Glutamatergic neuron (in vitro differentiated cells): ENCODE results near the gene MICAL3. TPM values are rescaled to one million over a fixed set of nuclear protein-coding genes. Genes with fewer than 3 reads are reported as not detected.
"Not testable (repeated sequence)": the region's sequence is repeated elsewhere in the genome, so short reads cannot be mapped to it uniquely, and the experiment has no call there.

Source experiments
- DNase-seq: peaks from one replicate; pipeline ENCODE4 v3.0.0; 2022
- H3K27ac Mint-ChIP-seq: one replicate; pipeline ENCODE4 v1.8.0; 2020; ENCODE audit warnings: mild to moderate bottlenecking, mixed read lengths, inconsistent platforms; ENCODE audit not compliant: unreplicated experiment
- H3K27me3 Mint-ChIP-seq: one replicate; pipeline ENCODE4 v1.8.0; 2020; ENCODE audit warnings: mild to moderate bottlenecking, moderate library complexity, mixed read lengths, inconsistent platforms; ENCODE audit not compliant: unreplicated experiment
- H3K36me3 Mint-ChIP-seq: one replicate; pipeline ENCODE4 v1.8.0; 2020; ENCODE audit warnings: mild to moderate bottlenecking, mixed read lengths, inconsistent platforms; ENCODE audit not compliant: unreplicated experiment
- H3K4me1 Mint-ChIP-seq: one replicate; pipeline ENCODE4 v1.8.0; 2020; ENCODE audit warnings: mild to moderate bottlenecking, low read depth, mixed read lengths, inconsistent platforms; ENCODE audit not compliant: unreplicated experiment
- H3K4me3 Mint-ChIP-seq: one replicate; pipeline ENCODE4 v1.8.0; 2020; ENCODE audit warnings: mild to moderate bottlenecking, mixed read lengths, inconsistent platforms; ENCODE audit not compliant: unreplicated experiment
- H3K9me3 Mint-ChIP-seq: one replicate; pipeline ENCODE4 v1.8.0; 2020; ENCODE audit warnings: mild to moderate bottlenecking, moderate library complexity, mixed read lengths, inconsistent platforms; ENCODE audit not compliant: unreplicated experiment
- CTCF ChIP-seq: fragments of 200-600 bp; sonication (generic); IDR thresholded peaks from one replicate; pipeline ENCODE4 v1.5.0; 2021; ENCODE audit not compliant: partially characterized antibody, unreplicated experiment
- total RNA-seq: library from RNA; stranded (reverse); fragmentation: NEBNext Ultra II Directional; extraction: Animal tissue kit (Norgen Biotek cat#: 25700); gene quantifications from one replicate; pipeline ENCODE4 v1.2.1, GENCODE V29; 2021; ENCODE audit not compliant: unreplicated experiment

MICAL3 gene
- total RNA-seq, 1 donor from 2014 or later, result 132 TPM

GRCh38 chr22:18067548-18068341 is 43.4 kb upstream of the MICAL3 start:
- H3K9me3 Mint-ChIP-seq, result peaks cover 6% of the 10 kb centered on the region
- H3K4me3 Mint-ChIP-seq, result no peak overlapping the region
- H3K4me1 Mint-ChIP-seq, result peaks cover 2% of the 10 kb centered on the region
- DNase-seq, result no peak
- no peak for TF ChIP-seq CTCF
- H3K27me3 Mint-ChIP-seq, result peaks cover 9% of the 10 kb centered on the region
- H3K36me3 Mint-ChIP-seq, result peaks cover 5% of the 10 kb centered on the region
- H3K27ac Mint-ChIP-seq, result no peak overlapping the region

- H3K27ac Mint-ChIP-seq, result no peak overlapping the region
- DNase-seq, result no peak
- peaks cover 9% of the 10 kb centered on the region for H3K27me3 Mint-ChIP-seq
- peaks cover 2% of the 10 kb centered on the region for H3K4me1 Mint-ChIP-seq
- H3K9me3 Mint-ChIP-seq, result peaks cover 6% of the 10 kb centered on the region
- H3K4me3 Mint-ChIP-seq, result no peak overlapping the region
- H3K36me3 Mint-ChIP-seq, result peaks cover 5% of the 10 kb centered on the region
- TF ChIP-seq CTCF, result no peak
Measured at GRCh38 chr22:18067121-18067520, 42.8 kb upstream of the MICAL3 start.

GRCh38 chr22:18066181-18066859 is 42.0 kb upstream of the MICAL3 start:
- Mint-ChIP-seq H3K27me3 (peaks cover 9% of the 10 kb centered on the region), H3K36me3 (peaks cover 5% of the 10 kb centered on the region), H3K27ac (no peak overlapping the region), H3K9me3 (peaks cover 6% of the 10 kb centered on the region), H3K4me3 (no peak overlapping the region), H3K4me1 (peaks cover 2% of the 10 kb centered on the region)
- no peak for TF ChIP-seq CTCF
- DNase-seq, result no peak

- Mint-ChIP-seq H3K27me3 (peaks cover 9% of the 10 kb centered on the region), H3K27ac (no peak overlapping the region), H3K4me3 (no peak overlapping the region), H3K4me1 (peaks cover 2% of the 10 kb centered on the region), H3K9me3 (peaks cover 6% of the 10 kb centered on the region), H3K36me3 (peaks cover 5% of the 10 kb centered on the region)
- TF ChIP-seq CTCF, result no peak
- DNase-seq, result no peak
Measured at GRCh38 chr22:18065256-18065655, 40.9 kb upstream of the MICAL3 start.

GRCh38 chr22:18064636-18065035 is 40.3 kb upstream of the MICAL3 start:
- H3K27ac Mint-ChIP-seq, result no peak overlapping the region
- TF ChIP-seq CTCF, result no peak
- peaks cover 2% of the 10 kb centered on the region for H3K4me1 Mint-ChIP-seq
- no peak for DNase-seq
- peaks cover 9% of the 10 kb centered on the region for H3K27me3 Mint-ChIP-seq
- peaks cover 6% of the 10 kb centered on the region for H3K9me3 Mint-ChIP-seq
- H3K36me3 Mint-ChIP-seq, result peaks cover 5% of the 10 kb centered on the region
- H3K4me3 Mint-ChIP-seq, result no peak overlapping the region

GRCh38 chr22:18063715-18064114 is 39.4 kb upstream of the MICAL3 start:
- DNase-seq, H3K9me3 Mint-ChIP-seq, H3K36me3 Mint-ChIP-seq, H3K27ac Mint-ChIP-seq, H3K4me1 Mint-ChIP-seq, H3K4me3 Mint-ChIP-seq: not testable (repeated sequence)
- peaks cover 10% of the 10 kb centered on the region for H3K27me3 Mint-ChIP-seq
